ENCODE measurements around the gene EPHA1. TPM values are rescaled to one million over a fixed set of nuclear protein-coding genes. Genes with fewer than 3 reads are reported as not detected.
A peak's percentile ranks its signal among the peaks of the same experiment; 100 is the strongest.

EPHA1 gene
- total and polyA plus RNA-seq, 2 donors (not counting 3 experiments of a cell fraction or from before 2014, with no cell fraction given) = 0.07 TPM; not detected in 1

DNA sequence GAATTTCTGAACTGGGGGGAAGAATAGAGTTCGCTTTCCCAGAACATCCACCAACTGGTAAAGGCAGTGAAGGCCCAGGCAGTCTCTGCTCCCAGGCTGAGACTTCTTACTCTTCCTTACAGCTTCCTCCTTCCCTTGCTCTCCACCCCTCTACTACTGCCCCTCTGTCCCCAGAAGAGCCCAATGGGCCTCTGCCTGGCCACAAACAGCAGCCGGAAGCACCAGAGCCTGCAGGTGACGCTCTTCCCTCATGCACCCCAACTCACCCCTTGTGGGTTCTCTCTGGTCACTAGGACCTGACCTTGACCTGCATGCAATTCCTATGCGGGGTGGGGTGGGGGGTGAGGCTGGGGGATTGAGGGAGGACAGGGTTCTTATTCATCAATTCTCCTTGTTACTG, 62.6 kb downstream of the EPHA1 start:
- peaks cover 20 to 24% of the 10 kb centered on the region in 2 experiments for H3K27me3 ChIP-seq (ENCODE audit: control insufficient read depth in 2 of 2, insufficient read depth in 2 of 2, low read length in 2 of 2)
- H3K36me3 ChIP-seq (ENCODE audit: control insufficient read depth in 2 of 2, extremely low read depth in 1 of 2, insufficient read depth in 2 of 2, low read length in 2 of 2) = no peaks in the 10 kb centered on the region
- no TSS peak for BruUV-seq (replicated peaks)
- no peak overlapping the region for H3K4me3 ChIP-seq (replicated peaks in 1 of 3; ENCODE audit: insufficient read depth in 1 of 3, low read depth in 1 of 3, low read length in 3 of 3)
- no peaks in the 10 kb centered on the region for H3K9me1 ChIP-seq (replicated peaks; ENCODE audit: control insufficient read depth, extremely low read depth, insufficient read depth, low read length)
- no peaks in the 10 kb centered on the region for H4K20me1 ChIP-seq (replicated peaks; ENCODE audit: control insufficient read depth, extremely low read depth, insufficient read depth, low read length)
- peaks cover 4% of the 10 kb centered on the region for H3K4me1 ChIP-seq (ENCODE audit: control insufficient read depth, extremely low read depth, insufficient read depth, low read length)
- no peak for TF ChIP-seq EZH2 (IDR thresholded peaks at IDR 0.05; ENCODE audit: borderline replicate concordance, low read depth, low read length, severe bottlenecking)
- H3K79me2 ChIP-seq (ENCODE audit: control insufficient read depth, insufficient read depth, low read length) = no peaks in the 10 kb centered on the region
- ChIA-PET CTCF (interaction anchor here (0.6 to 2.3 kb wide), 13 partner anchors 8 to 106 kb away, joined by 3 to 10 read pairs (median 5); partner anchors contain the start of gene ZYX), POLR2A (interaction anchor here (0.9 to 1.1 kb wide), 2 partner anchors 12 to 58 kb away, joined by 3 read pairs; partner anchors contain the start of gene CASP2)
- FAIRE-seq (no peak), DNase-seq (ENCODE audit: low read depth, low spot score) (no peak)
- H3K4me2 ChIP-seq (ENCODE audit: insufficient read depth, low read length) = no peak overlapping the region
- intact Hi-C loops (cut with micrococcal nuclease) = no loop called here
- H3K9me3 ChIP-seq (replicated peaks; ENCODE audit: control insufficient read depth, insufficient read depth, low read length) = no peaks in the 10 kb centered on the region
- H2AFZ ChIP-seq (ENCODE audit: low read depth, low read length) = peak overlapping the region; percentile 93
- no peak overlapping the region for H3K27ac ChIP-seq (ENCODE audit: insufficient read depth, low read depth, low read length)
- no peak overlapping the region for H3K9ac ChIP-seq (replicated peaks; ENCODE audit: extremely low read depth, insufficient read depth, low read length)
- dilution Hi-C loops (cut with MboI; ENCODE audit: extremely low pct_ligation_motif_present, low sequenced_read_pairs) = no loop called here

DNA sequence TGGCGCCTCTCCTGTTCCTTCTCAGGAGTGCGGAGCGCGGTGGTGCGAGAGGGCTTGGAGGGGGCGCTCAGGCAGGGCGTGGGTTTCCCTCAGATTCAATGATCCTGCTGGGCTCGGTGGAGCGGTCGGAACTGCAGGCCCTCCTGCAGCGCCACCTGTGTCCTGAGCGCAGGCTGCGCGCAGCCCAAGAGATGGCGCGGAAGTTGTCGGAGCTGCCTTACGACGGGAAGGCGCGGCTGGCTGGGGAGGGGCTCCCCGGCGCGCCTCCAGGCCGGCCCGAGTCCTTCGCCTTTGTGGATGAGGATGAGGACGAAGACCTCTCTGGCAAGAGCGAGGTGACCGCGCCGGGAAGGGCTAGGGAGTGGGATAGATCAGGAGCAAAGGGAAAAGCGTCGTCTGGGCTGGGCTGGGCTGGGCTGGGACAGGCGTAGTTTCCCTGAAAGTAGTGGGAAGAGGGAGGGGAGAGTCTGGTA, 63.2 kb downstream of the EPHA1 start:
- Histone ChIP-seq H3K27ac (ENCODE audit: insufficient read depth, low read depth, low read length) (no peak overlapping the region), H2AFZ (ENCODE audit: low read depth, low read length) (peak overlapping the region; percentile 93), H3K9ac (replicated peaks; ENCODE audit: extremely low read depth, insufficient read depth, low read length) (peak overlapping the region; percentile 3), H3K4me3 (replicated peaks in 1 of 3; ENCODE audit: insufficient read depth in 1 of 3, low read depth in 1 of 3, low read length in 3 of 3) (peak overlapping the region in 2 of 3 experiments; percentile 21 to 47), H3K79me2 (ENCODE audit: control insufficient read depth, insufficient read depth, low read length) (no peaks in the 10 kb centered on the region), H3K4me1 (ENCODE audit: control insufficient read depth, extremely low read depth, insufficient read depth, low read length) (peaks cover 4% of the 10 kb centered on the region), H4K20me1 (replicated peaks; ENCODE audit: control insufficient read depth, extremely low read depth, insufficient read depth, low read length) (no peaks in the 10 kb centered on the region), H3K9me3 (replicated peaks; ENCODE audit: control insufficient read depth, insufficient read depth, low read length) (no peaks in the 10 kb centered on the region), H3K9me1 (replicated peaks; ENCODE audit: control insufficient read depth, extremely low read depth, insufficient read depth, low read length) (no peaks in the 10 kb centered on the region), H3K4me2 (ENCODE audit: insufficient read depth, low read length) (peak overlapping the region; percentile 79), H3K36me3 (ENCODE audit: control insufficient read depth in 2 of 2, extremely low read depth in 1 of 2, insufficient read depth in 2 of 2, low read length in 2 of 2) (no peaks in the 10 kb centered on the region), H3K27me3 (ENCODE audit: control insufficient read depth in 2 of 2, insufficient read depth in 2 of 2, low read length in 2 of 2) (peaks cover 20 to 24% of the 10 kb centered on the region in 2 experiments)
- peak; percentile 69 for FAIRE-seq
- no TSS peak for BruUV-seq (replicated peaks)
- TF ChIP-seq MYC (IDR thresholded peaks at IDR 0.05; ENCODE audit: low read depth, low read length) = no peak
- TF ChIP-seq POLR2AphosphoS5 (IDR thresholded peaks at IDR 0.05; ENCODE audit: insufficient read depth, low read depth, low read length) = no peak
- TF ChIP-seq FOS (IDR thresholded peaks at IDR 0.05; ENCODE audit: borderline replicate concordance, insufficient read depth, low read length) = no peak
- no peak for TF ChIP-seq JUN (IDR thresholded peaks at IDR 0.05; ENCODE audit: borderline replicate concordance, insufficient read depth, insufficient read length, low read depth)
- TF ChIP-seq, protein P1, sequence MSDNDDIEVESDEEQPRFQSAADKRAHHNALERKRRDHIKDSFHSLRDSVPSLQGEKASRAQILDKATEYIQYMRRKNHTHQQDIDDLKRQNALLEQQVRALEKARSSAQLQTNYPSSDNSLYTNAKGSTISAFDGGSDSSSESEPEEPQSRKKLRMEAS (IDR thresholded peaks at IDR 0.05; ENCODE audit: insufficient read depth, insufficient read length) = no peak
- TF ChIP-seq EZH2 (IDR thresholded peaks at IDR 0.05; ENCODE audit: borderline replicate concordance, low read depth, low read length, severe bottlenecking) = no peak
- peak; percentile 58 to 73 for TF ChIP-seq CTCF (IDR thresholded peaks at IDR 0.05; ENCODE audit: extremely low read depth in 1 of 2, insufficient read depth in 1 of 2, low read depth in 1 of 2, low read length in 2 of 2)
- POLR2A ChIA-PET = interaction anchor here (0.9 to 1.1 kb wide), 2 partner anchors 11 to 57 kb away, joined by 3 read pairs; partner anchors contain the start of gene CASP2
- dilution Hi-C loops (cut with MboI; ENCODE audit: extremely low pct_ligation_motif_present, low sequenced_read_pairs) = no loop called here
- intact Hi-C loops (cut with micrococcal nuclease) = loop anchor here (1.0 to 2.0 kb wide), 3 partner anchors 17 to 105 kb away; partner anchors contain the start of gene FAM131B
- CTCF ChIA-PET = interaction anchor here (0.6 to 2.3 kb wide), 13 partner anchors 9 to 105 kb away, joined by 3 to 10 read pairs (median 5); partner anchors contain the start of gene ZYX
- peak; percentile 55 for DNase-seq (ENCODE audit: low read depth, low spot score)

Measured in endothelial cell of umbilical vein (primary cell).